ENCODE results near the gene SLC2A4RG.
A peak's percentile ranks its signal among the peaks of the same experiment; 100 is the strongest.
"Not testable (repeated sequence)": the region's sequence is repeated elsewhere in the genome, so short reads cannot be mapped to it uniquely, and the experiment has no call there.

The SLC2A4RG gene

DNA sequence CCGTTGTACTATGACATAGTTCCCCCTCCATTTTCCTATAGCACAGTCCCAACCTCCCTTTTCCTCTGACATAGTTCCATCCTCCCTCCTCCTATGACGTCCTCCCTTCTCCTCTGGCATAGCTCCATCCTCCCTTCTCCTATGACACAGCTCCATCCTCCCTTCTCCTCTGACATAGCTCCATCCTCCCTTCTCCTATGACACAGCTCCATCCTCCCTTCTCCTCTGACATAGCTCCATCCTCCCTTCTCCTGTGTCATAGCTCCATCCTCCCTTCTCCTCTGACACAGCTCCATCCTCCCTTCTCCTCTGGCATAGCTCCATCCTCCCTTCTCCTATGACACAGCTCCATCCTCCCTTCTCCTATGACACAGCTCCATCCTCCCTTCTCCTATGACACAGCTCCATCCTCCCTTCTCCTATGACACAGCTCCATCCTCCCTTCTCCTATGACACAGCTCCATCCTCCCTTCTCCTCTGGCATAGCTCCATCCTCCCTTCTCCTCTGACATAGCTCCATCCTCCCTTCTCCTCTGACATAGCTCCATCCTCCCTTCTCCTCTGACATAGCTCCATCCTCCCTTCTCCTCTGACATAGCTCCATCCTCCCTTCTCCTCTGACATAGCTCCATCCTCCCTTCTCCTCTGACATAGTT, 16.5 kb upstream of the SLC2A4RG start:
- not testable (repeated sequence) for DNase-seq

DNA sequence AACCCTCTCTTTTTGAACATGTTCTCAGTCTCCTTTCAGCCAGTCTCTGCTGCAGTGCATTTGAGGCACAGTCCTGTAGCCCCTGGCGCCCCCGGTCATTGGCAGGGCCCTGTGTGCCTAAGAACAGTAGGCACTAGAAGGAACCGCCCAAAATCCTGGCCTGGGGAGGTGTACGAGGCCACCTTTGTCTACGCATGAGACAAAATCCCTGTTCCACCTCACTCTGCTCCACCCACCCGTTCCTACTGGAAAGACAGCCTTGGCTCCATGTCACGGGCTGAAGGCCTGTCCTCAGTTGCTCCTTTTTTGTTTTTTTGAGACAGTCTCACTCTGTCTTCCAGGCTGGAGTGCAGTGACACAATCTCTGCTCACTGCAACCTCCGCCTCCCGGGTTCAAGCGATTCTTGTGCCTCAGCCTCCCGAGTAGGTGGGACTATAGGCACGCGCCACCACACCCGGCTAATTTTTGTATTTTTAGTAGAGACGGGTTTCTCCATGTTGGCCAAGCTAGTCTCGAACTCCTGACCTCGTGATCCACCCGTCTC, 9.3 kb upstream of the SLC2A4RG start:
- DNase-seq: not testable (repeated sequence)

DNA sequence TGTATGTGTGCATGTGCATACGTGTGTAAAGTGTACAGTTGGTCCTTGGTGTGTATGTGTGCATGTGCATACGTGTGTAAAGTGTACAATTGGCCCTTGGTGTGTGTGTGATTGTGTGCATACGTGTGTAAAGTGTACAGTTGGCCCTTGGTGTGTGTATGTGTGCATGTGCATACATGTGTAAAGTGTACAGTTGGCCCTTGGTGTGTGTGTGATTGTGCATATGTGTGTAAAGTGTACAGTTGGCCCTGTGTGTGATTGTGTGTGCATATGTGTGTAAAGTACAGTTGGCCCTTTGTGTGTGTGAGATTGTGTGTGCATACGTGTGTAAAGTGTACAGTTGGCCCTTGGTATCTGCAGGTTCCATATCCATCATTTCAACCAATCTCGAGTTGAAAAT, 8.2 kb upstream of the SLC2A4RG start:
- no peak for DNase-seq

DNA sequence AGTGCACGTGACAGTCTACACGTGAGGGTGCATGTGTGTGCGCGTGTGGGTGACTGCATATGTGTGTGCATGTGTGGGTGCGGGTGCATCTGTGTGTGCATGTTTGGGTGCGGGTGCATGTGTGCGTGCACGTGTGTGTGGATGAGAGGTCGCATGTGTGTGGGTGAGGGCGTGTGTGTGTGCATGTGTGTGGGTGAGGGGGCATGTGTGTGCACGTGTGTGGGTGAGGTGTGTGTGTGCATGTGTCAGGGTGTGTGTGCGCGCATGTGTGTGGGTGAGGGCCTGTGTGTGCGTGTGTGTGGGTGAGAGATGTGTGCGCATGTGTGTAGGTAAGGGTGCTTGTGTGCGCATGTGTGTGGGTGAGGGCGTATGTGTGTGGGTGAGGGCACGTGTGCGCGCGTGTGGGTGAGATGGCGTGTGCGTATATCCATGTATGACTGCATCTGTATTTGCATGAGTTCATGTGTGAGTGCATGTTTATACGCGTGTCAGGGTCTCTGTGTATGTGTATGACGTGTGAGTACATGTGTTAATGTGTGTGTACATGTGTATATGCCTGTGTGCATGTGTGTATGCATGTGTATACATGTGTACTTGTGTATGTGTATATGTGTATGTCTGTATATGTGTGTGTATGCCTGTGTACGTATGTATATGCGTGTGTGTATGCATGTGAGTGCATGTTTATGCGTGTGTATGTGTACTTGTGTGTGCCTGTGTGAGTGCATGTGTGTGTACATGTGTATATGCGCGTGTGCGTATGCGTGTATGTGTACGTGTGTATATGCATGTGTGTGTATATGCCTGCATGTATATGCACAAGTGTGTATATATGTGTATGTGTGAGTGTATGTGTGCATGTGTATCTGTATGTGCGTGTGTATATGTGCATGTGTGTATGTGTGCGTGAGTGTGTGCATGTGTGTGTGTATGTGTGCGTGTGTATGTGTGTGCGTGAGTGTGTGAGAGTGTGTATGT, 7.2 kb upstream of the SLC2A4RG start:
- DNase-seq: no peak

DNA sequence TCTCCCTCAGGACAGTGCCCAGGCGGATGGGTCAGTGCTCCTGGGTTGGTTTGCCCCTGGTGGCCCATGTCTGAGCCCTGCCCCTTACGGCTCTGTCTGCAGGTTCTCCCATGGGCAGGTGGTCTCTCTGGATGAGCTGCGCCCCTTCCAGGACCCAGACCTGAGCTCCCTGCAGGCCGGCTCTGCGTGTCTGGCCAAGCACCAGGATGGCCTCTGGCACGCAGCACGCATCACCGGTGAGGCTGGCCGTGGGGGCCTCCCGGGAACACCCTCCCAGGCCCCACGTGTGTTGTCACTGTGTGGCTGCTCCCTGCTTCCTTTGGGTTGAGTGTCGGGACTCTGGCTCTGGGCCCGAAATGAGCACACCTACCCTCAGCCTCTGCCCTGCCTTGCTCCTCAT, 6.5 kb upstream of the SLC2A4RG start:
- no peak for DNase-seq

DNA sequence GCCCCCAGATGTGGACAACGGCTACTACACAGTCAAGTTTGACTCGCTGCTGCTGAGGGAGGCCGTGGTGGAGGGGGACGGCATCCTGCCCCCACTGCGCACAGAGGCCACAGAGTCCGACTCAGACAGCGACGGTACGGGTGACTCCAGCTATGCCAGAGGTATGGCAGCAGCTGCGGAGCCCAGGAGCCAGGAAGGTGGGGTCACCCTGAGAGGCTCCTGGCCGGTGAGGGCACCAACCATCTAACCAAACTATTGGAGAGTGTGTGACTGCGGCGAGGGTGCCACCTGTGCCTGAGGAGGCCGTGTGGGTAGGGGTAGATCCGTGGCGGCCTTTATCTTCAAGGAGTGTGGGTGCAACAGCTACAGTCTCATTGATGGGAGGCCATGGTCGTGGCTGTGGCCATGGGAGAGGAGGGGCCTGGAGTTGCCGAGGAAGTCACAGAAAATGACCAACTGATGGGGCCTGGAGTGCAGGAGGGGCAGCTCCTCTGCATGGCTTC, 5.9 kb upstream of the SLC2A4RG start:
- no peak for DNase-seq

DNA sequence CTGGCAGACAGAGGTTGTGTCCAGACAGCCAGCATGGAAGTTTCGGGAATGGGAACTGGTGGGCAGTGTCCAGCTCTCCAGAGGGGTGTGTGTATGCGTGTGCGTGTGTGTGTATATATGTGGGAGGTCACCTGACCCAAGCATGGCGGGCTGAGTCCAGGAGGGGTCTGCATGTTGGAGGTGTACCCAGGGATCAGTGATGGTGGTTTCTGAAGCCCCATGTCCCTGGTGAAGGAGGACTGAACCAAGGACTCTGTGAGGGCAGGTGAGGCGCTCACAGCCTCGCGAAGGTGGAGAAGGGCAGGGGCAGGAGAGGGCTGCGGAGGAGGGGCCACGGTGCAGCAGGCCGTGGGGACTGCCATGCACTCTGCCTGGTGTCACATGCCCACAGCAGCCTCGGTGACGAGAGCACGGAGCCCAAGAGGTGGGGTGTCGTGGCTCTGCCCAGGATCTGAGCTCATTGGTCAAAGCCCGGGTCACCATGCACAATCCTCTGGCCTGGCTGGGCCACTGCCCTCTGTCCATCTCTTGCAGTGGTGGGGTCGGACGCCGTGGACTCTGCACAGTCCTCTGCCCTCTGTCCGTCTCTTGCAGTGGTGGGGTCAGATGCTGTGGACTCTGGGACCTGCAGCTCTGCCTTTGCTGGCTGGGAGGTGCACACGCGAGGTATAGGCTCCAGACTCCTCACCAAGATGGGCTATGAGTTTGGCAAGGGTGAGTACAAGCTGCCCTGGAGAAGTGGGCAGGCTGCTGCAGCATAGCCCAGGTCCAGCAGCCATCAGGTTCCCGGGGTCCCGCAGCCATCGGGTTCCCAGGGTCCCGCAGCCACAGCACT, 5.2 kb upstream of the SLC2A4RG start:
- DNase-seq: no peak

DNA sequence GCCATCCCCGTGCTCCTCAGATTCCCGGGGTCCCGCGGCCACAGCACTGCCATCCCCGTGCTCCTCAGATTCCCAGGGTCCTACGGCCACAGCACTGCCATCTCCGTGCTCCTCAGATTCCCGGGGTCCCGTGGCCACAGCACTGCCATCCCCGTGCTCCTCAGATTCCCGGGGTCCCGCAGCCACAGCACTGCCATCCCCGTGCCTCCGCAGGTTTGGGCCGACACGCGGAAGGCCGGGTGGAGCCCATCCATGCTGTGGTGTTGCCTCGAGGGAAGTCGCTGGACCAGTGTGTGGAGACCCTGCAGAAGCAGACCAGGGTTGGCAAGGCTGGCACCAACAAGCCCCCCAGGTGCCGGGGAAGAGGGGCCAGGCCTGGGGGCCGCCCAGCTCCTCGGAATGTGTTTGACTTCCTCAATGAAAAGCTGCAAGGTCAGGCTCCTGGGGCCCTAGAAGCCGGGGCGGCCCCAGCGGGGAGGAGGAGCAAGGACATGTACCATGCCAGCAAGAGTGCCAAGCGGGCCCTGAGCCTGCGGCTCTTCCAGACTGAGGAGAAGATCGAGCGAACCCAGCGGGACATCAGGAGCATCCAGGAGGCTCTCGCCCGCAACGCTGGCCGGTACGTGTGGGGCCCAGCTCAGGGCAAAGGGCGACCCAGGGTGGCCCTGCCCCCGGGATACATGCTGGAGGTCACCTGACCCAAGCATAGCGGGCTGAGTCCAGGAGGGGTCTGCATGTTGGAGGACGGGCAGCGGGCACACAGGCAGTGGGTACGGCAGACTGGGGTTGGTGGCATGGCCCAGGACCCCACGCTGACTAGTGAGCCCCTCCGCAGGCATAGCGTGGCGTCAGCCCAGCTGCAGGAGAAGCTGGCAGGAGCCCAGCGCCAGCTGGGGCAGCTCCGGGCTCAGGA, 4.4 kb upstream of the SLC2A4RG start:
- no peak for DNase-seq

DNA sequence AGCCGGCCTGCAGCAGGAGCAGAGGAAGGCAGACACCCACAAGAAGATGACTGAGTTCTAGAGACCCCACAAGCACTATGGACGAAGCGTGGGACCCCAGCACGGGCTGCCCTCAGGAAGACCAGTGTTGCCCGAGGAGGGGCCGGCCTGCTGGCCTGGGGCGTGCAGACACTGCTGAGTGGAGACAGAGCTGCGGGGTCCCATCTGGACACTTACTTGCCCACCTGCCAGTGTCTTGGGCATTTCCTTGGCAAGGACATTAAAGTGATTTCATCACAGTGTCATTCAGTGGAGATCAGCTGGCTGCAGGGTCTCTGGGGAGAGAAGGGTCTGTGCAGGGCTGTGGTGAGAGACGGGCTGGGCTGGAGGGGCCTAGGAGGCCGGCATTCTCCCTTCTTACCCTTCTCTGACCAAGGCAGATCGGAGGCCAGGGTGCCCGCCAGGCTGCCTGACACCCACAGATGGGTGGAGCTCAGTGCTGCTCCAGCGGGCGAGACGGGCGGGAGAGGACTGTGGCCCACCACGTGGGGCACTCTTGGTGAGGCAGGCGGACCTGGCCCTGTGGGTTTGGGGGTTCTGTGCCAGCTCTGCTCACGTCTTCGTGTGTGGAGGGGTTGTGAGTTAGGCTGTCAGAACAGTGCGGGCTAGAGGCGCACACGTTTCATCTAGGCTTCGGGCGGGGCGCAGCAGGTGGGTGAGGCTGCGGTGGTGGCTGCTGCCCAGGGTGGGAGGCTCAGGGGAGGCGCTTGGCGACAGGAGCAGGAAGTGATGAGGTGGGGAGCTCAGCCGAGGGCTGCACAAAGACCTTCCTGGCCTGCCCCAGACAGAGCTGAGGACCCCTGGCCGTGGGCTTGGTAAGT, 3.5 kb upstream of the SLC2A4RG start, which contains the start of gene LIME1:
TSS of gene LIME1 (plus strand) at position 806 of the 860 bp plus-strand sequence. CDS start 886 bp downstream, outside the sequence.
- DNase-seq: no peak

DNA sequence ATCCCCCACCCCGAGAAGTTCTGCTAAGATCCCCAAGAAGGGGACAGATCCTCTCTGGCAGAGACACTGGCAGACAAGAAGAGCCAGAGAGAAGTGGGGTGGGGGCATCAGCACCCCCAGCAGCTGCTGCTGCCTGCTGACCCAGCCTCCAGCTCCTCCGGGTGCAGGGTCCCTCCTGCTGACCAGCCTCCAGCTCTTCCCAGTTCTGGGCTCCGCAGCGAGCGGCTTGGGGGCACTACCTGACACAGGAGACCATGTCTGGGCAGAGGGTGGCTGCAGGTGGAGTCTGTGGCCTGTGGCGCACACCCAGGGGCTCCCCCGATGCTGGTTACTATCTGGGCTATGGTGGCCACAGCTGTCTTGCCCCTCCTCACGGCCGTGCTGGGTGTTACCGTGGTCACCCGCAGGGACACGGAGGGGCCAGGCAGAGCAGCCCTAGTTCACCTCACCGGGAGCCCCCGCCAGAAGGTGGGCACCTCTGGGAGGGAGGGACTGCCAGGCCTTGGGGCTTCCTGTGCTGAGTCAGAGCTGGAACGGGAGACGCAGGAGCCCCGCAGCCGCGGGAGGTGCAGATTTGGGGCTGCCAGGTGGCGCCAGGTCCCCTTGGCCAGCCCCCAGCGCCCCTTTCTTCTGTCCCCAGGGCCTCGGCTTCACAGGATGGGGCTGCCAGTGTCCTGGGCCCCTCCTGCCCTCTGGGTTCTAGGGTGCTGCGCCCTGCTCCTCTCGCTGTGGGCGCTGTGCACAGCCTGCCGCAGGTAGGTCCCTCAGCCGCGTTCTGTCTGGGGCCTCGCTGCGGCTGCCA, 2.5 kb upstream of the SLC2A4RG start:
- no peak for DNase-seq

DNA sequence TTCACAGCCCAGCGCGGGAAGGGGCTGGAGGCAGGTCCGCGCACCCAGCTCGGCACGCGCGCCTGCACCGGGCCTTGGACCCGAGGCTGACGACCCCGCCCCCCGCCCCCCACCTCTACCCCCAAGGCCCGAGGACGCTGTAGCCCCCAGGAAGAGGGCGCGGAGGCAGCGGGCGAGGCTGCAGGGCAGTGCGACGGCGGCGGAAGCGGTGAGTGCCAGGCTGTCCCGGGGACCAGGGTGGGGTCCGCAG, 2.0 kb upstream of the SLC2A4RG start:
- no peak for DNase-seq

DNA sequence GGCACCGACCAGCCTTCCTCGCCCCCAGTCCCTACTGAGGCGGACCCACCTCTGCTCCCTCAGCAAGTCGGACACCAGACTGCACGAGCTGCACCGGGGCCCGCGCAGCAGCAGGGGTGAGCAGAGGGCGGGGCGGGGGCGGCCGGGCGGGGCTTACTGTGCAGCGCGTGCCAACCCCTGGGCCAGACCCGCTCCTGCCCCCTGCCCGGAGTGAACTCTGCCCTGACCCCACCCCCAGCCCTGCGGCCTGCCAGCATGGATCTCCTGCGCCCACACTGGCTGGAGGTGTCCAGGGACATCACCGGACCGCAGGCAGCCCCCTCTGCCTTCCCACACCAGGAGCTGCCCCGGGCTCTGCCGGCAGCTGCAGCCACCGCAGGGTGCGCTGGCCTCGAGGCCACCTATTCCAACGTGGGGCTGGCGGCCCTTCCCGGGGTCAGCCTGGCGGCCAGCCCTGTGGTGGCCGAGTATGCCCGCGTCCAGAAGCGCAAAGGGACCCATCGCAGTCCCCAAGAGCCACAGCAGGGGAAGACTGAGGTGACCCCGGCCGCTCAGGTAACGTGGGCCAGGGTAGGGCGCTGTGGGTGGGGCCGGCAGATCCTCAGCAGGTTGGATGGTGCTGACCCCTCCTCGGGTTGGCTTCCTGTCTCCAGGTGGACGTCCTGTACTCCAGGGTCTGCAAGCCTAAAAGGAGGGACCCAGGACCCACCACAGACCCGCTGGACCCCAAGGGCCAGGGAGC, 1.5 kb upstream of the SLC2A4RG start:
- no peak for DNase-seq

DNA sequence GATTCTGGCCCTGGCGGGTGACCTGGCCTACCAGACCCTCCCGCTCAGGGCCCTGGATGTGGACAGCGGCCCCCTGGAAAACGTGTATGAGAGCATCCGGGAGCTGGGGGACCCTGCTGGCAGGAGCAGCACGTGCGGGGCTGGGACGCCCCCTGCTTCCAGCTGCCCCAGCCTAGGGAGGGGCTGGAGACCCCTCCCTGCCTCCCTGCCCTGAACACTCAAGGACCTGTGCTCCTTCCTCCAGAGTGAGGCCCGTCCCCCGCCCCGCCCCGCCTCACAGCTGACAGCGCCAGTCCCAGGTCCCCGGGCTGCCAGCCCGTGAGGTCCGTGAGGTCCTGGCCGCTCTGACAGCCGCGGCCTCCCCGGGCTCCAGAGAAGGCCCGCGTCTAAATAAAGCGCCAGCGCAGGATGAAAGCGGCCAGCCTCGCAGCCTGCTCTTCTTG, 868 bp upstream of the SLC2A4RG start:
- DNase-seq: no peak

DNA sequence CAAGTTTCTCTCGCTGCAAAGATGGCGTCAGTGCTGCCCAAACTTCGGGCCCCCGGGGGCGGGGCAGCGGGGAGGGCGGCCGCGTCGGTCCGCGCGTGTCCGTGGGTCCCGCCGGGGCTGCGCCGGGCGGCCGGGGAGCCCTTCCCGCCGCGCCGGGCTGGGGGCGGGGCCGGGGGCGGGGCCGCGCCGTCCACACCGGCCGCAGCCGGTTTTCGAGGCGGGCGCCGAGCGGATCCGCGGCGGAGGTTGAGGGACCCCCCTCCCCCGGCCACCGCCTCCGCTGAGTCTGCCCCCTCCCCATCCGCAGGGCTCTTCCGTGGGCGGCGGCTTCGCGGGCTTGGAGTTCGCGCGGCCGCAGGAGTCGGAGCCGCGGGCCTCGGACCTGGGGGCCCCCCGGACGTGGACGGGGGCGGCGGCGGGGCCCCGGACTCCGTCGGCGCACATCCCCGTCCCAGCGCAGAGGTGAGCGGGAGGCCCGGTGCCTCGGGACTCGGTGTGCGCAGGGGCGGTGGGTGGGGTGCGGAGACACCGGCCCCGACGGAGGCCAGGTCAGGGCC, 572 bp downstream of the SLC2A4RG start:
- peak in 1 of 2 experiments; percentile 22 for DNase-seq

DNA sequence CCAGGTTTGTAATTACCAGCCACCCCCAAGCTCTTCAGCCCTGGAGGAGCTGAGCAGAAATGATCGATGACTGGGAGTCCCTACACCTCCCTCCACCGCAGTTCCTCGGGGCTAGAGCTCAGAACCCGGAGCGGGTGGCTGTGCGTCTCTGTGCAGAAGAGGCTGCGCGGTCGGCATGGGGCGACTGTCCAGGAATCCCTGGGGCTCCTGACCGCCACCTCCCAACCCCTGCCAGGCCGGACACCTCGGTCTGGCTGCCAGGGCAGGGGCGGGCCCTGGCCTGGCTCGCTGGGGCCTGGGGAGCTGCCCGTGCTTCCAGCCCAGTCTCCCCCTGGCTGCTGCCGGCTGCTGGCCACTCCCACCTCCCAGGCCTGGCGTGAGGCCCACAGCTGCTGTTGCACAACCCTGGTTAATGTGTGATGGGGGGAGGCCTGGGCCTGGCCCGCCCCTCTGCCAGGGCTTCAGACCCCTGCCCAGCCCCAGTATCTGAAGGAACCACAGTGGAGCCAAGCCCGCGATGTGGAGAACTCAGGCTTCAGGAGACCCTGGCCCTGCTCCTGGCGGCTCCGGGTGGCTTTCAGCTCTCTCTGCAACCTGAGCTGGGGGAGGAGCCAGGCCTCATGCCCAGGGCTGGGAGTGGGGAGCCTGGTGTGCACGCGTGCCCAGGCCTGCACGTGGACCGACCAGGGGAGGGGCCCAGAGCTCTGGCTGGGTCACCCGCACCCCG, 1.2 kb downstream of the SLC2A4RG start:
- peak; percentile 78 for DNase-seq

DNA sequence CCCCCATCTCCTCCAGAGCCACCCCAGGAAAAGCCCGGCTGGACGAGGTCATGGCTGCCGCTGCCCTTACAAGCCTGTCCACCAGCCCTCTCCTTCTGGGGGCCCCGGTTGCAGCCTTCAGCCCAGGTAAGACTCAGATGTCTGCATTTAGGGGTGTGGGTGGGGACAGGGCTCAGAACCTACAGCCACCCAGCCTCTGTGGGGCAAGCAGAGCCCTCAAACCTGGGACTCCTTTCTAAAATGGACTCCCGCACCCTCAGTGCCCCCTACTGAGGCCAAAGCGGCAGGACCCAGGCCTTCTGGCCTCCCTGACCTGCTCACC, 1.7 kb downstream of the SLC2A4RG start:
- no peak for DNase-seq

DNA sequence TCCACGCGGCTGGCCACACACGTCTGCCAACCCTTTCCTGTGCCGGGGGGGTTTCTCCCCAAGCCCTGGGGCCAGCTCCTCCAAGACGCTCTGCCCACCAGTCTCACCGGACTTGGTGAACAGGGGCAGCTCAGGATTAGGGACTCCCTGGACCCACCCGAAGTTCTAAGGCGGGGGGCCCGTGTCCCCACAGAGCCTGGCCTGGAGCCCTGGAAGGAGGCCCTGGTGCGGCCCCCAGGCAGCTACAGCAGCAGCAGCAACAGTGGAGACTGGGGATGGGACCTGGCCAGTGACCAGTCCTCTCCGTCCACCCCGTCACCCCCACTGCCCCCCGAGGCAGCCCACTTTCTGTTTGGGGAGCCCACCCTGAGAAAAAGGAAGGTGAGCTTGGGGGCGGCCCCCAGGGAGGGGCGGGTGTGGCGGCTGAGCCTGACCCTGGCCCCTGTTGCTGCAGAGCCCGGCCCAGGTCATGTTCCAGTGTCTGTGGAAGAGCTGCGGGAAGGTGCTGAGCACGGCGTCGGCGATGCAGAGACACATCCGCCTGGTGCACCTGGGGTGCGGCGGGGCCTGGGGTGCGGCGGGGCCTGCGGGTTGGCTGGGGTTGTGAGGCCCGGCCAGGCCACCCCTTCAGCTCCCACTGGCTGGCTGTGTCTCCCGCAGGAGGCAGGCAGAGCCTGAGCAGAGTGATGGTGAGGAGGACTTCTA, 2.3 kb downstream of the SLC2A4RG start:
- no peak for DNase-seq

Data from NCI-H187 (cell line).